ENCODE results near the gene ABCB1. TPM values are rescaled to one million over a fixed set of nuclear protein-coding genes. Genes with fewer than 3 reads are reported as not detected.

The ABCB1 gene
- total RNA-seq, 6 experiments from 2014 or later: 29.4 to 68.5 (median 51.0) TPM

- intact Hi-C loops (cut with DNase I): no loop called here
- Histone ChIP-seq H3K9me3 (no peaks in the 10 kb centered on the region), H3K4me3 (no peak overlapping the region), H3K4me1 (peaks cover 0 to 43% (median 10%) of the 10 kb centered on the region in 4 donors), H3K36me3 (no peaks in the 10 kb centered on the region), H3K27me3 (no peaks in the 10 kb centered on the region), H3K27ac (peak overlapping the region in 1 of 3 donors; percentile 58)
- ATAC-seq (no peak), DNase-seq (no peak)
- TF ChIP-seq POLR2A (IDR thresholded peaks at IDR 0.05) (no peak), CTCF (IDR thresholded peaks at IDR 0.05) (no peak)
- WGBS (ENCODE audit: insufficient coverage, low coverage, low lambda C conversion rate, missing lambda C conversion rate): 84% methylated on average over 6 of the region's 6 CpGs
Observed at GRCh38 chr7:87566311-87566900, 34.3 kb downstream of the ABCB1 start.

GRCh38 chr7:87565877-87566276, 34.8 kb downstream of the ABCB1 start:
- peak; percentile 18 to 61 (median 45) for ATAC-seq
- peak in 1 of 3 donors; percentile 60 for DNase-seq
- Histone ChIP-seq H3K9me3 (no peaks in the 10 kb centered on the region), H3K27me3 (no peaks in the 10 kb centered on the region), H3K36me3 (no peaks in the 10 kb centered on the region), H3K4me3 (no peak overlapping the region), H3K27ac (peak overlapping the region in 1 of 3 donors; percentile 58), H3K4me1 (peaks cover 0 to 43% (median 10%) of the 10 kb centered on the region in 4 donors)
- no peak for TF ChIP-seq POLR2A (IDR thresholded peaks at IDR 0.05)
- no peak for TF ChIP-seq CTCF (IDR thresholded peaks at IDR 0.05)
- intact Hi-C loops (cut with DNase I): no loop called here
- WGBS (ENCODE audit: insufficient coverage, low coverage, low lambda C conversion rate, missing lambda C conversion rate): 32% methylated on average over 3 of the region's 3 CpGs

- Histone ChIP-seq H3K4me1 (peaks cover 0 to 33% (median 6%) of the 10 kb centered on the region in 4 donors), H3K36me3 (no peaks in the 10 kb centered on the region), H3K27me3 (no peaks in the 10 kb centered on the region), H3K4me3 (peak overlapping the region in 1 of 3 donors; percentile 16), H3K9me3 (no peaks in the 10 kb centered on the region), H3K27ac (peak overlapping the region; percentile 7 to 58 (median 29))
- intact Hi-C loops (cut with DNase I): no loop called here
- DNase-seq: peak; percentile 34 to 70 (median 64)
- ATAC-seq: peak; percentile 76 to 92 (median 87)
- 0% methylated on average over 3 of the region's 3 CpGs for WGBS (ENCODE audit: insufficient coverage, low coverage, low lambda C conversion rate, missing lambda C conversion rate)
- TF ChIP-seq CTCF (IDR thresholded peaks at IDR 0.05) (peak in 3 of 4 donors; percentile 42 to 63 (median 55)), POLR2A (IDR thresholded peaks at IDR 0.05) (no peak)
Observed at GRCh38 chr7:87564296-87564963, 36.3 kb downstream of the ABCB1 start.

- 77% methylated on average over 4 of the region's 4 CpGs for WGBS (ENCODE audit: insufficient coverage, low coverage, low lambda C conversion rate, missing lambda C conversion rate)
Observed at GRCh38 chr7:87561702-87562101, 39.0 kb downstream of the ABCB1 start.

More at GRCh38 chr7:87561702-87562101, 39.0 kb downstream of the ABCB1 start:
- Histone ChIP-seq H3K9me3 (no peaks in the 10 kb centered on the region), H3K4me1 (peaks cover 0 to 20% (median 6%) of the 10 kb centered on the region in 4 donors), H3K27me3 (no peaks in the 10 kb centered on the region), H3K4me3 (no peak overlapping the region), H3K27ac (no peak overlapping the region), H3K36me3 (no peaks in the 10 kb centered on the region)
- ATAC-seq (no peak), DNase-seq (no peak)
- TF ChIP-seq CTCF (IDR thresholded peaks at IDR 0.05): no peak
- no peak for TF ChIP-seq POLR2A (IDR thresholded peaks at IDR 0.05)
- intact Hi-C loops (cut with DNase I): no loop called here
